Measurements from ENCODE around the gene CXorf38.

The CXorf38 gene

GRCh38 chrX:40647307-40648197 lies at the start of gene CXorf38:
TSS of gene CXorf38 (minus strand) at chrX:40647561. CDS start at chrX:40647520, 41 bp downstream.
- peak; percentile 98 for DNase-seq

GRCh38 chrX:40694802-40695201 lies 47.4 kb upstream of the CXorf38 start:
- DNase-seq: no peak

GRCh38 chrX:40688929-40689328 lies 41.6 kb upstream of the CXorf38 start:
- no peak for DNase-seq

GRCh38 chrX:40687169-40687568 lies 39.8 kb upstream of the CXorf38 start:
- no peak for DNase-seq

GRCh38 chrX:40685362-40685918 lies 38.1 kb upstream of the CXorf38 start:
- DNase-seq: no peak

- DNase-seq: no peak
Observed at GRCh38 chrX:40684092-40684491, 36.7 kb upstream of the CXorf38 start.

- DNase-seq: no peak
Observed at GRCh38 chrX:40683245-40683644, 35.9 kb upstream of the CXorf38 start.

GRCh38 chrX:40671126-40671525 lies 23.8 kb upstream of the CXorf38 start:
- no peak for DNase-seq

- DNase-seq: no peak
Observed at GRCh38 chrX:40663880-40664630, 16.7 kb upstream of the CXorf38 start.

- DNase-seq: no peak
Observed at GRCh38 chrX:40663078-40663740, 15.8 kb upstream of the CXorf38 start.

- DNase-seq: no peak
Observed at GRCh38 chrX:40661489-40661888, 14.1 kb upstream of the CXorf38 start.

GRCh38 chrX:40660381-40660780 lies 13.0 kb upstream of the CXorf38 start:
- DNase-seq: no peak

- no peak for DNase-seq
Observed at GRCh38 chrX:40653535-40653934, 6.2 kb upstream of the CXorf38 start.

- DNase-seq: no peak
Observed at GRCh38 chrX:40652664-40653063, 5.3 kb upstream of the CXorf38 start.

- peak; percentile 81 for DNase-seq
Observed at GRCh38 chrX:40651620-40652223, 4.4 kb upstream of the CXorf38 start.

- peak; percentile 35 for DNase-seq
Observed at GRCh38 chrX:40646489-40647306, 663 bp downstream of the CXorf38 start.

GRCh38 chrX:40644821-40645358 lies 2.5 kb downstream of the CXorf38 start:
- peak; percentile 41 for DNase-seq

GRCh38 chrX:40644176-40644575 lies 3.2 kb downstream of the CXorf38 start:
- no peak for DNase-seq

- DNase-seq: no peak
Observed at GRCh38 chrX:40637687-40638086, 9.7 kb downstream of the CXorf38 start.

- DNase-seq: no peak
Observed at GRCh38 chrX:40632199-40632598, 15.2 kb downstream of the CXorf38 start.

GRCh38 chrX:40628506-40628905 lies 18.9 kb downstream of the CXorf38 start:
- DNase-seq: no peak
